MCF 10A (cell line): ENCODE data around the gene PPP1CC. TPM values are rescaled to one million over a fixed set of nuclear protein-coding genes. Genes with fewer than 3 reads are reported as not detected.

Source experiments
- BruUV-seq: library from RNA; stranded (reverse); fragments of 400-500 nt; replicated peaks from 2 replicates; lab custom pipeline; 2021; lab: Mats Ljungman, UMichigan
- CTCF ChIA-PET: fragments of 300-600 bp; sonication (Branson Sonifier 250); formaldehyde crosslinking; extraction: SDS; loops from one replicate; lab custom pipeline; 2021; ENCODE audit warnings: antibody characterized with exemption, inconsistent platforms; lab: Yijun Ruan, JAX
- POLR2A ChIA-PET: fragments of 300-600, 350-650 bp; sonication (Branson Sonifier 250); formaldehyde crosslinking; extraction: SDS; loops from one replicate; lab custom pipeline; 2020; ENCODE audit warnings: antibody characterized with exemption, inconsistent platforms; lab: Yijun Ruan, JAX
- DNase-seq: peaks from one replicate; pipeline ENCODE4 v3.0.0-alpha.2; 2018; ENCODE audit not compliant: unreplicated experiment
- H3K27ac Mint-ChIP-seq: one replicate; pipeline ENCODE4 v1.8.0; 2022; ENCODE audit warnings: mild to moderate bottlenecking, low read depth, mixed read lengths; ENCODE audit not compliant: unreplicated experiment
- H3K27me3 Mint-ChIP-seq: one replicate; pipeline ENCODE4 v1.8.0; 2022; ENCODE audit warnings: mixed read lengths; ENCODE audit not compliant: insufficient read depth, unreplicated experiment
- H3K36me3 Mint-ChIP-seq: one replicate; pipeline ENCODE4 v1.8.0; 2022; ENCODE audit warnings: mild to moderate bottlenecking, moderate library complexity, mixed read lengths; ENCODE audit not compliant: insufficient read depth, unreplicated experiment
- H3K4me1 Mint-ChIP-seq: one replicate; pipeline ENCODE4 v1.8.0; 2022; ENCODE audit warnings: mixed read lengths; ENCODE audit not compliant: insufficient read depth, unreplicated experiment
- H3K4me3 Mint-ChIP-seq: one replicate; pipeline ENCODE4 v1.8.0; 2022; ENCODE audit warnings: mild to moderate bottlenecking, moderate library complexity, mixed read lengths; ENCODE audit not compliant: unreplicated experiment
- H3K9me3 Mint-ChIP-seq: one replicate; pipeline ENCODE4 v1.8.0; 2022; ENCODE audit warnings: mixed read lengths; ENCODE audit not compliant: unreplicated experiment
- intact Hi-C: fragments of 100-400 bp; cut with micrococcal nuclease; formaldehyde crosslinking; loops from 2 replicates; pipeline ENCODE4 v1.14.1; 2022
- total RNA-seq: library from RNA; stranded (reverse); gene quantifications from 2 replicates; pipeline ENCODE4 v1.2.3, GENCODE V29; 2022
- TF ChIP-seq, protein P1 (sequence below): fragments of 200-600 bp; IDR thresholded peaks from one replicate; pipeline ENCODE4 v1.8.0; 2022; ENCODE audit warnings: antibody characterized with exemption, mild to moderate bottlenecking; ENCODE audit not compliant: unreplicated experiment

The PPP1CC gene
- total RNA-seq, 1 experiment from 2014 or later = 94.6 TPM

- no TSS peak for BruUV-seq
- TF ChIP-seq, protein P1, sequence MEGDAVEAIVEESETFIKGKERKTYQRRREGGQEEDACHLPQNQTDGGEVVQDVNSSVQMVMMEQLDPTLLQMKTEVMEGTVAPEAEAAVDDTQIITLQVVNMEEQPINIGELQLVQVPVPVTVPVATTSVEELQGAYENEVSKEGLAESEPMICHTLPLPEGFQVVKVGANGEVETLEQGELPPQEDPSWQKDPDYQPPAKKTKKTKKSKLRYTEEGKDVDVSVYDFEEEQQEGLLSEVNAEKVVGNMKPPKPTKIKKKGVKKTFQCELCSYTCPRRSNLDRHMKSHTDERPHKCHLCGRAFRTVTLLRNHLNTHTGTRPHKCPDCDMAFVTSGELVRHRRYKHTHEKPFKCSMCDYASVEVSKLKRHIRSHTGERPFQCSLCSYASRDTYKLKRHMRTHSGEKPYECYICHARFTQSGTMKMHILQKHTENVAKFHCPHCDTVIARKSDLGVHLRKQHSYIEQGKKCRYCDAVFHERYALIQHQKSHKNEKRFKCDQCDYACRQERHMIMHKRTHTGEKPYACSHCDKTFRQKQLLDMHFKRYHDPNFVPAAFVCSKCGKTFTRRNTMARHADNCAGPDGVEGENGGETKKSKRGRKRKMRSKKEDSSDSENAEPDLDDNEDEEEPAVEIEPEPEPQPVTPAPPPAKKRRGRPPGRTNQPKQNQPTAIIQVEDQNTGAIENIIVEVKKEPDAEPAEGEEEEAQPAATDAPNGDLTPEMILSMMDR = no peak
- Mint-ChIP-seq H3K9me3 (no peaks in the 10 kb centered on the region), H3K4me3 (no peak overlapping the region), H3K27me3 (no peaks in the 10 kb centered on the region), H3K4me1 (peaks cover 21% of the 10 kb centered on the region), H3K36me3 (peaks cover 69% of the 10 kb centered on the region), H3K27ac (peak overlapping the region; percentile 21)
- no peak for DNase-seq
- POLR2A ChIA-PET = interaction anchor here (1.2 kb wide), 1 partner anchor 8 kb away, joined by 10 read pairs; the partner anchor contains the start of gene PPP1CC
- CTCF ChIA-PET = interaction anchor here (1.0 to 1.1 kb wide), 2 partner anchors 154 to 284 kb away, joined by 3 to 5 read pairs; partner anchors contain the start of gene ARPC3
- intact Hi-C loops = no loop called here
Observed at GRCh38 chr12:110733900-110734299, 8.8 kb downstream of the PPP1CC start.

DNA sequence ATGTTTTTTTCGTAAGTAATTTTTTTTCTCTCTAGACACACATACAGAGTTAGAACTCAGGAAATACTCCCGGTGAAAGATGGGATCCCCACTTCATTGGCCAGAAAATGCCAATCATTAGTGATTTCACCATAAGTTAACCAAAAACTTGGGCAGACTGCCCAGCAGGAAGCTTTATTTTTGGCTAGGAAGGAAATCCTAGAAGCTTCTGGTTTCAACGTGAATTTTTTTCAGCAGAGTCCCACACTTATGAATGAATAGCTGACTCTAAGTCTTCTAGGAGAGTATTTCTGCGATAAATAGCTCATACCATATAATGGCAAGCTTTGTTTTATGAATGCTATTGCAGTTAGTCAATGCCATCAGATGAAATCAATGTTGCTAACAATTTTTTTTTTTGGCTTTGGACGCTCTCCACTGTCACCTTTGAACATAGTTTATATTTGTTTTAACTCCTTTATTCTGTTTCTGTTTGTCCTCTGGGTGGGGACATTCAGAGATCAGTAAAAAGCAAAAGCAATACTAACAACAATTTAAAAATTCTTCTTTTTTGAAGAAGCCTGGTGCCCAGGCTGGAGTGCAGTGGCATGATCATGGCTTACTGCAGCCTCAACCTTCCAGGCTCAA lies 9.5 kb downstream of the PPP1CC start:
- Mint-ChIP-seq H3K27ac (peak overlapping the region; percentile 21), H3K4me1 (peaks cover 14% of the 10 kb centered on the region), H3K36me3 (peaks cover 76% of the 10 kb centered on the region), H3K27me3 (no peaks in the 10 kb centered on the region), H3K4me3 (no peak overlapping the region), H3K9me3 (no peaks in the 10 kb centered on the region)
- TF ChIP-seq, protein P1 = no peak
- BruUV-seq = no TSS peak
- intact Hi-C loops = no loop called here
- ChIA-PET POLR2A (interaction anchor here (0.7 to 1.2 kb wide), 4 partner anchors 9 to 330 kb away, joined by 3 to 10 read pairs (median 4); partner anchors contain the start of gene PPP1CC), CTCF (interaction anchor here (0.6 to 1.1 kb wide), 6 partner anchors 40 to 702 kb away, joined by 3 to 5 read pairs (median 3); partner anchors contain the start of gene ARPC3)
- DNase-seq = peak; percentile 66

DNA sequence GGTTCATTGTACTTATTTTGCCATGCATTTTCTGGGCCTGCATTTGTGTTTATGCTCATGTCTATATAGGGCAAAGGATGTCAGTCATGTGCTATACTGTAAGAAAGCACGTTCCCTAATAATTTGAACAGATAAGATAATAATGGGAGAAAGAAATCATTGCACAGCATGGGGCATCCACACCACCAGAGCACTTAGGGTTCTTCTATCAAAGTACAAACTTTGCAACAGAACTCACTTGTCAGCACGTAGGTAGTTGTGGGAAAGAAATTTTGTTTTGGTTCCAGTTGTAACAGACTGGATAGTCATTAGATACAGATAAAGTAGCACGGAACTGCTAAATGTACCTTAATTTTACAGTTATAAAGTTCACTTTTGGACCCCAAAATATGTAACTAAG lies 10.1 kb downstream of the PPP1CC start:
- intact Hi-C loops = no loop called here
- no peak for DNase-seq
- peak overlapping the region; percentile 40 for H3K27ac Mint-ChIP-seq
- TF ChIP-seq, protein P1 = no peak
- peaks cover 13% of the 10 kb centered on the region for H3K4me1 Mint-ChIP-seq
- CTCF ChIA-PET = interaction anchor here (0.6 to 1.1 kb wide), 5 partner anchors 39 to 703 kb away, joined by 3 read pairs; partner anchors contain the start of gene ARPC3
- POLR2A ChIA-PET = interaction anchor here (0.8 to 1.2 kb wide), 2 partner anchors 9 to 155 kb away, joined by 4 to 10 read pairs; partner anchors contain the start of gene PPP1CC
- no peak overlapping the region for H3K4me3 Mint-ChIP-seq
- no peaks in the 10 kb centered on the region for H3K9me3 Mint-ChIP-seq
- peaks cover 82% of the 10 kb centered on the region for H3K36me3 Mint-ChIP-seq
- H3K27me3 Mint-ChIP-seq = no peaks in the 10 kb centered on the region
- no TSS peak for BruUV-seq

DNA sequence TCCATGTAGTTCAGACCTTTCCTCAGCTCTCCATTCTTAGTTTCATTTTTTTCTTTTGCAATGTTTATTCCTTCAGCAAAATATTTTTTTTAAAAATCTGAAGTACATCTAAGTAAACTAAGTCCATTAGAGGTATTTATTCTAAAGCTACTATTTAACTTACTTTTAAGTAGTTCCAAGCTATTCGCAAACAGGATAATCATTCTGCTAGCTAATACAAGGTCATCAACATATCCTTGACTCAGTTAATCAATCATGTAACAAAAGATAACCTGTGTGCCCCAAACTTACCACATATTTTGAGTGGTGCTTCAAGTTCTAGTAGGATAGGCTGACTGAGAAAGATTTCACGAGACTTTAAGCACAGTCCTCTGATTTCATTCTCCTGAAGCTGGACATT lies 11.2 kb downstream of the PPP1CC start:
- TF ChIP-seq, protein P1 = no peak
- ChIA-PET CTCF (interaction anchor here (0.6 to 0.9 kb wide), 4 partner anchors 10 to 100 kb away, joined by 3 to 4 read pairs (median 4); no protein-coding TSS in a partner anchor), POLR2A (interaction anchor here (1.9 to 2.6 kb wide), 2 partner anchors 9 to 11 kb away, joined by 4 to 18 read pairs; no protein-coding TSS in a partner anchor)
- no peak for DNase-seq
- Mint-ChIP-seq H3K27ac (no peak overlapping the region), H3K4me3 (no peak overlapping the region), H3K4me1 (peaks cover 13% of the 10 kb centered on the region), H3K36me3 (peaks cover 86% of the 10 kb centered on the region), H3K9me3 (no peaks in the 10 kb centered on the region), H3K27me3 (no peaks in the 10 kb centered on the region)
- intact Hi-C loops = no loop called here
- no TSS peak for BruUV-seq
